Measurements from ENCODE around the gene TMEM238.
A peak's percentile ranks its signal among the peaks of the same experiment; 100 is the strongest.

The TMEM238 gene

GRCh38 chr19:55344444-55344843, 39.6 kb downstream of the TMEM238 start:
- Histone ChIP-seq H3K9ac (ENCODE audit: insufficient read length) (no peak overlapping the region), H3K9me3 (ENCODE audit: low read depth, low read length) (no peaks in the 10 kb centered on the region), H3K27ac (no peak overlapping the region), H3K36me3 (ENCODE audit: insufficient read depth, low read length) (no peaks in the 10 kb centered on the region; the same call in 1 of the 2 replicates), H3K4me3 (no peak overlapping the region)
- TF ChIP-seq EZH2 (IDR thresholded peaks at IDR 0.05) (no peak), FOXP2 (optimal IDR thresholded peaks at IDR 0.05; ENCODE audit: control extremely low read depth, extremely low read length, insufficient read depth) (no peak), POLR2AphosphoS5 (IDR thresholded peaks at IDR 0.05; ENCODE audit: borderline replicate concordance, low read depth, low read length) (no peak)
- DNase-seq (ENCODE audit: low read depth, low spot score), result no peak

GRCh38 chr19:55341595-55342531, 42.2 kb downstream of the TMEM238 start:
- Histone ChIP-seq H3K9me3 (ENCODE audit: low read depth, low read length) (no peaks in the 10 kb centered on the region), H3K27ac (no peak overlapping the region), H3K9ac (ENCODE audit: insufficient read length) (no peak overlapping the region), H3K4me3 (peak overlapping the region; percentile 81), H3K36me3 (ENCODE audit: insufficient read depth, low read length) (no peaks in the 10 kb centered on the region; the same call in 1 of the 2 replicates)
- TF ChIP-seq EZH2 (IDR thresholded peaks at IDR 0.05), result no peak
- DNase-seq (ENCODE audit: low read depth, low spot score), result no peak

GRCh38 chr19:55341171-55341588, 42.9 kb downstream of the TMEM238 start:
- H3K27ac ChIP-seq, result no peak overlapping the region
- H3K9me3 ChIP-seq (ENCODE audit: low read depth, low read length), result no peaks in the 10 kb centered on the region
- H3K4me3 ChIP-seq, result peak overlapping the region; percentile 81
- no peak for DNase-seq (ENCODE audit: low read depth, low spot score)
- TF ChIP-seq FOXP2 (optimal IDR thresholded peaks at IDR 0.05; ENCODE audit: control extremely low read depth, extremely low read length, insufficient read depth) (no peak), POLR2AphosphoS5 (IDR thresholded peaks at IDR 0.05; ENCODE audit: borderline replicate concordance, low read depth, low read length) (no peak; the same call in 1 of the 2 replicates), EZH2 (IDR thresholded peaks at IDR 0.05) (no peak)
- peak overlapping the region; percentile 86 for H3K9ac ChIP-seq (ENCODE audit: insufficient read length)
- H3K36me3 ChIP-seq (ENCODE audit: insufficient read depth, low read length), result no peaks in the 10 kb centered on the region; the same call in 1 of the 2 replicates

- Histone ChIP-seq H3K4me3 (peak overlapping the region; percentile 81), H3K9ac (ENCODE audit: insufficient read length) (peak overlapping the region; percentile 86), H3K36me3 (ENCODE audit: insufficient read depth, low read length) (no peaks in the 10 kb centered on the region; the same call in 1 of the 2 replicates), H3K27ac (no peak overlapping the region), H3K9me3 (ENCODE audit: low read depth, low read length) (no peaks in the 10 kb centered on the region)
- TF ChIP-seq FOXP2 (optimal IDR thresholded peaks at IDR 0.05; ENCODE audit: control extremely low read depth, extremely low read length, insufficient read depth) (no peak), EZH2 (IDR thresholded peaks at IDR 0.05) (no peak), POLR2AphosphoS5 (IDR thresholded peaks at IDR 0.05; ENCODE audit: borderline replicate concordance, low read depth, low read length) (no peak; the same call in 1 of the 2 replicates)
- no peak for DNase-seq (ENCODE audit: low read depth, low spot score)
Measured at GRCh38 chr19:55340784-55341147, 43.3 kb downstream of the TMEM238 start.

GRCh38 chr19:55339889-55340783, 44.0 kb downstream of the TMEM238 start:
- peak overlapping the region; percentile 86 for H3K9ac ChIP-seq (ENCODE audit: insufficient read length)
- DNase-seq (ENCODE audit: low read depth, low spot score), result no peak
- H3K36me3 ChIP-seq (ENCODE audit: insufficient read depth, low read length), result no peaks in the 10 kb centered on the region; the same call in 1 of the 2 replicates
- H3K9me3 ChIP-seq (ENCODE audit: low read depth, low read length), result no peaks in the 10 kb centered on the region
- peak overlapping the region; percentile 81 for H3K4me3 ChIP-seq
- no peak for TF ChIP-seq EZH2 (IDR thresholded peaks at IDR 0.05)
- TF ChIP-seq POLR2AphosphoS5 (IDR thresholded peaks at IDR 0.05; ENCODE audit: borderline replicate concordance, low read depth, low read length), result peak; percentile 76
- peak overlapping the region; percentile 65 for H3K27ac ChIP-seq

- Histone ChIP-seq H3K27ac (peak within 1 kb of the TSS; percentile 78), H3K4me3 (peak within 1 kb of the TSS; percentile 85), H3K36me3 (ENCODE audit: insufficient read depth, low read length) (no peaks in the 10 kb centered on the region; the same call in 1 of the 2 replicates), H3K9me3 (ENCODE audit: low read depth, low read length) (no peaks in the 10 kb centered on the region), H3K9ac (ENCODE audit: insufficient read length) (peak within 1 kb of the TSS; percentile 86)
- TF ChIP-seq EZH2 (IDR thresholded peaks at IDR 0.05) (no peak), POLR2AphosphoS5 (IDR thresholded peaks at IDR 0.05; ENCODE audit: borderline replicate concordance, low read depth, low read length) (peak; percentile 44), FOXP2 (optimal IDR thresholded peaks at IDR 0.05; ENCODE audit: control extremely low read depth, extremely low read length, insufficient read depth) (peak; percentile 47)
- DNase-seq (ENCODE audit: low read depth, low spot score), result peak; percentile 100
Measured at GRCh38 chr19:55339105-55339888, 44.8 kb downstream of the TMEM238 start, which contains the start of gene KMT5C. TSS of gene KMT5C (plus strand) at chr19:55339876. CDS start at chr19:55341937, 2,061 bp downstream.

GRCh38 chr19:55336101-55336500, 48.0 kb downstream of the TMEM238 start:
- Histone ChIP-seq H3K9ac (ENCODE audit: insufficient read length) (no peak overlapping the region), H3K36me3 (ENCODE audit: insufficient read depth, low read length) (no peaks in the 10 kb centered on the region), H3K27ac (no peak overlapping the region), H3K4me3 (no peak overlapping the region), H3K9me3 (ENCODE audit: low read depth, low read length) (no peaks in the 10 kb centered on the region)
- TF ChIP-seq FOXP2 (optimal IDR thresholded peaks at IDR 0.05; ENCODE audit: control extremely low read depth, extremely low read length, insufficient read depth), result no peak
- TF ChIP-seq EZH2 (IDR thresholded peaks at IDR 0.05), result no peak
- TF ChIP-seq POLR2AphosphoS5 (IDR thresholded peaks at IDR 0.05; ENCODE audit: borderline replicate concordance, low read depth, low read length), result no peak
- DNase-seq (ENCODE audit: low read depth, low spot score), result no peak
